Measurements from ENCODE around the gene CBFB.

The CBFB gene

DNA sequence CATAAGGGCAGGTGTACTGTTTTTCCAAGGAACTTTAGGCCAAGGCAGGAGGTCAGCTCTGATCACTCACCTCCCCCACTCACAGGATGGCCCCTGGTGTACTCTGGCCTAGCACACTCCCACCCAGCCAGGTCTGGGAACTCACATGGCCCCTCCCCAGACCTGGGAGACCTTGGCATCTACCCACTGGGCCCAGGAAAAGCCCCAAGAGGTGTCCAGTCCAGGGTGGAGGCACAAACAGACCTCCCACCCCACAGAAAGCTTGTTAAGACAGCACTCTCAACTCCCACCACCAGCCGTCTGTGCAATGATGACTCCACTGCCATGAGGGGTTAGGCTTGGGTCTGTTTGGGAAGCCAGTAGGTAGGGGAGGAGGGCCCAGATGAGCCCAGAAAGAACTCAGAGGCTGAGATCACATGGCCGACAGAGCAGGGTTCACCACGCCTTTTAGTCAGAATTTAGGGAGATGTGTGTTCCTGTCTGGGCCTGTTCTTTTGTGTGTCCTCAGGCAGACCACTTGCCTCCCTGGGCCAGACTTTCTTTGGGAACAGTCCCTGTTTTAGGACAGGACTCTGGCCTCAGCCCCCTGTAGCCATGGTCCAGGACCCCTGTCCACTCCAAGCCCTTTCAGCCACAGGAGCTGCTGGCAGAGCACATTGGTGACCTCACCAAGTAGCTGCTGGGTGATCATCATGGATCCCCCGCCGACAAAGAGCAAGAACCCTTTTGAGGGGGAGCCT lies 12.1 kb upstream of the CBFB start:
- H3K4me3 ChIP-seq (ENCODE audit: low read depth, low read length, poor library complexity, severe bottlenecking): no peak overlapping the region
- no peak overlapping the region for H2AFZ ChIP-seq (ENCODE audit: low read length)
- H3K9me3 ChIP-seq (ENCODE audit: low read length): no peaks in the 10 kb centered on the region
- no peak overlapping the region for H3K9ac ChIP-seq (ENCODE audit: low read length)
- H3K27me3 ChIP-seq (ENCODE audit: insufficient read depth, low read length): 0 out of 2 replicates have a peak, but pooled peaks cover 4% of the 10 kb centered on the region
- no peak overlapping the region for H3K27ac ChIP-seq (ENCODE audit: low read depth, low read length, poor library complexity, severe bottlenecking)
- no peaks in the 10 kb centered on the region for H3K9me2 ChIP-seq (ENCODE audit: low read depth, low read length)
- no peaks in the 10 kb centered on the region for H3K79me2 ChIP-seq (ENCODE audit: insufficient read depth, low read length)
- no peaks in the 10 kb centered on the region for H4K20me1 ChIP-seq (ENCODE audit: insufficient read depth, low read length)
- H3K4me1 ChIP-seq (ENCODE audit: insufficient read depth, low read length, severe bottlenecking): peaks cover 13% of the 10 kb centered on the region
- H3K36me3 ChIP-seq (ENCODE audit: insufficient read depth, low read length): no peaks in the 10 kb centered on the region
- no peaks in the 10 kb centered on the region for H3F3A ChIP-seq (ENCODE audit: insufficient read depth, low read length)
- no peak overlapping the region for H3K4me2 ChIP-seq (ENCODE audit: low read length)
- TF ChIP-seq, protein P1, sequence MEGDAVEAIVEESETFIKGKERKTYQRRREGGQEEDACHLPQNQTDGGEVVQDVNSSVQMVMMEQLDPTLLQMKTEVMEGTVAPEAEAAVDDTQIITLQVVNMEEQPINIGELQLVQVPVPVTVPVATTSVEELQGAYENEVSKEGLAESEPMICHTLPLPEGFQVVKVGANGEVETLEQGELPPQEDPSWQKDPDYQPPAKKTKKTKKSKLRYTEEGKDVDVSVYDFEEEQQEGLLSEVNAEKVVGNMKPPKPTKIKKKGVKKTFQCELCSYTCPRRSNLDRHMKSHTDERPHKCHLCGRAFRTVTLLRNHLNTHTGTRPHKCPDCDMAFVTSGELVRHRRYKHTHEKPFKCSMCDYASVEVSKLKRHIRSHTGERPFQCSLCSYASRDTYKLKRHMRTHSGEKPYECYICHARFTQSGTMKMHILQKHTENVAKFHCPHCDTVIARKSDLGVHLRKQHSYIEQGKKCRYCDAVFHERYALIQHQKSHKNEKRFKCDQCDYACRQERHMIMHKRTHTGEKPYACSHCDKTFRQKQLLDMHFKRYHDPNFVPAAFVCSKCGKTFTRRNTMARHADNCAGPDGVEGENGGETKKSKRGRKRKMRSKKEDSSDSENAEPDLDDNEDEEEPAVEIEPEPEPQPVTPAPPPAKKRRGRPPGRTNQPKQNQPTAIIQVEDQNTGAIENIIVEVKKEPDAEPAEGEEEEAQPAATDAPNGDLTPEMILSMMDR (IDR thresholded peaks at IDR 0.05; ENCODE audit: low read length): no peak
- TF ChIP-seq EZH2 (IDR thresholded peaks at IDR 0.05; ENCODE audit: borderline replicate concordance, low read length): no peak

DNA sequence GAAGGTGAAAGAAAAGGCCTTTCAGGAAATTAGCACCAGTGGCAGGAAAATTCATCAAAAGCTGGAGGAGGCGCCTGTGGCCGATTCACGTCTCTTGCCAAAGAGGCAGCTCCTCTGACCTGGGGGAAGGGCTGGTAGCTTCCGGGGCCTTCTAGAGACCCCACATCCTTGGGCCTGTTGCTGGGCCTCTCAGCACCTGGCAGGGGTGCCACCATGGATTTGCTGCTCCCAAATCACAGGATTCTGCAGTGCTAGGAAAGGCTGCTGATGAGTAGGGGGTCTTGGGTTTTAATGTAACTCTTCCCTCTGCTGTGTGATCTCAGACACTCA lies 11.6 kb upstream of the CBFB start:
- Histone ChIP-seq H3K4me2 (ENCODE audit: low read length) (no peak overlapping the region), H4K20me1 (ENCODE audit: insufficient read depth, low read length) (no peaks in the 10 kb centered on the region)

DNA sequence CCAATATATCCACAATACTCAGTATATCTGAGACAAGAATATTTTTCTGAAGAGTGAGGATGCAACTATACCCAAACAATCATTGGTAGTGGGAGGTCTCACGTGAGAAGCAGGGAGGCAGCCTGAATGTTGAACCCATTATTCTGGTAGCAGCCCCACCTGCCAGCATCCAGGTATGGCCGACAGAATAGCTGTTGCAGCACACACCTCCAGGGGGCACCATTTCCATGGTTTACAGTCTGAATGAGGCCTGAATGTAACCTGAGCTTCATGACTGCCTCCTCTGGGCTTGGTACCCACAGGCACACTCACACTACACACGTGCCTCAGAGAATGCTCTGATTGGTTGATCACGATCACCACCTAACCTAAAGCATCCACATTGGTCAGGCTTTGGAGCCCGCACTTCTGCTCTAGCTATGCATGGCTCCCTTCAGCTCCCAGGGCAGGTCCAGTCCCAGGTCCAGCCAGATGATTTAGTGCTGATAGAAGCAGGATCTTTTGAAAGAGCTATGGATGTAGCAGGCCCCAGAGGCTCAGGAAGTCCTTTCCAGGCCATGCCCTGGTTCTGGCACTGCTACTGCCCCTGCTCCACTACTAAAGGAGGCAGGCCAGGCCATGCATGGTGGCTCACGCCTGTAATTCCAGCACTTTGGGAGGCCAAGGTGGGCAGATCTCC lies 11.0 kb upstream of the CBFB start:
- no peak overlapping the region for H3K27ac ChIP-seq (ENCODE audit: low read depth, low read length, poor library complexity, severe bottlenecking)
- no peaks in the 10 kb centered on the region for H4K20me1 ChIP-seq (ENCODE audit: insufficient read depth, low read length)
- TF ChIP-seq EZH2 (IDR thresholded peaks at IDR 0.05; ENCODE audit: borderline replicate concordance, low read length): no peak
- TF ChIP-seq, protein P1 (IDR thresholded peaks at IDR 0.05; ENCODE audit: low read length): peak; percentile 93

More for the DNA sequence above, 11.6 kb upstream of the CBFB start:
- H3K9ac ChIP-seq (ENCODE audit: low read length): no peak overlapping the region
- no peak overlapping the region for H3K4me3 ChIP-seq (ENCODE audit: low read depth, low read length, poor library complexity, severe bottlenecking)
- no peaks in the 10 kb centered on the region for H3K79me2 ChIP-seq (ENCODE audit: insufficient read depth, low read length)
- H3K9me3 ChIP-seq (ENCODE audit: low read length): no peaks in the 10 kb centered on the region
- no peak overlapping the region for H3K27ac ChIP-seq (ENCODE audit: low read depth, low read length, poor library complexity, severe bottlenecking)
- no peaks in the 10 kb centered on the region for H3F3A ChIP-seq (ENCODE audit: insufficient read depth, low read length)
- H3K36me3 ChIP-seq (ENCODE audit: insufficient read depth, low read length): no peaks in the 10 kb centered on the region
- H3K27me3 ChIP-seq (ENCODE audit: insufficient read depth, low read length): 0 out of 2 replicates have a peak, but pooled peaks cover 4% of the 10 kb centered on the region
- H2AFZ ChIP-seq (ENCODE audit: low read length): no peak overlapping the region
- no peaks in the 10 kb centered on the region for H3K9me2 ChIP-seq (ENCODE audit: low read depth, low read length)
- TF ChIP-seq EZH2 (IDR thresholded peaks at IDR 0.05; ENCODE audit: borderline replicate concordance, low read length): no peak
- TF ChIP-seq, protein P1 (IDR thresholded peaks at IDR 0.05; ENCODE audit: low read length): no peak
- peaks cover 13% of the 10 kb centered on the region for H3K4me1 ChIP-seq (ENCODE audit: insufficient read depth, low read length, severe bottlenecking)

More for the DNA sequence above, 11.0 kb upstream of the CBFB start:
- H3K9me3 ChIP-seq (ENCODE audit: low read length): no peaks in the 10 kb centered on the region
- H2AFZ ChIP-seq (ENCODE audit: low read length): no peak overlapping the region
- no peaks in the 10 kb centered on the region for H3K79me2 ChIP-seq (ENCODE audit: insufficient read depth, low read length)
- H3K36me3 ChIP-seq (ENCODE audit: insufficient read depth, low read length): no peaks in the 10 kb centered on the region
- no peak overlapping the region for H3K4me3 ChIP-seq (ENCODE audit: low read depth, low read length, poor library complexity, severe bottlenecking)
- H3K9ac ChIP-seq (ENCODE audit: low read length): no peak overlapping the region
- H3K27me3 ChIP-seq (ENCODE audit: insufficient read depth, low read length): 0 out of 2 replicates have a peak, but pooled peaks cover 4% of the 10 kb centered on the region
- H3K4me2 ChIP-seq (ENCODE audit: low read length): no peak overlapping the region
- no peaks in the 10 kb centered on the region for H3F3A ChIP-seq (ENCODE audit: insufficient read depth, low read length)
- H3K4me1 ChIP-seq (ENCODE audit: insufficient read depth, low read length, severe bottlenecking): peaks cover 13% of the 10 kb centered on the region
- no peaks in the 10 kb centered on the region for H3K9me2 ChIP-seq (ENCODE audit: low read depth, low read length)

All from OCI-LY1 (cell line).